Ammon's horn (tissue), 1 donor: Measurements from ENCODE around the gene SERPINA3.

Source experiments
- DNase-seq: peaks from one replicate; pipeline ENCODE4 v3.0.0-alpha.2; 2016; ENCODE audit warnings: low spot score

The SERPINA3 gene

DNA sequence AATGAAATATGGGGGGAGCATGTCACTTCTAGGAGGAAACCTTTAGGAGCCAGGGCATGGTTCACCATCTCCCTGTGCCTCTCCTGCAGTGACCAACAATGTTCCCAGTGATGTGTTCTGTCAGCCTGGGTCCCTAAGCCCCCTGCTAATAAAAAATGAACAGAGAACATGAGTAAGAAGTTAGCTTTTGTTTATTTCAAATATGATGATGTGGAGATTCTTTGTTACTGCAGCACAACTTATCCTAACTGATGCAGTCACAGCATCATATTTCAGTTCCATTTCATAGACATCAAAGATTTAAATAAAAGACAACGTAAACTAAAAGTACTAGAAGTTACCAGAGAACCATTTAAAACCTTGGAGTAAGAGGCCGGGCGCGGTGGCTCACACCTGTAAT, 43.9 kb downstream of the SERPINA3 start:
- DNase-seq = no peak

DNA sequence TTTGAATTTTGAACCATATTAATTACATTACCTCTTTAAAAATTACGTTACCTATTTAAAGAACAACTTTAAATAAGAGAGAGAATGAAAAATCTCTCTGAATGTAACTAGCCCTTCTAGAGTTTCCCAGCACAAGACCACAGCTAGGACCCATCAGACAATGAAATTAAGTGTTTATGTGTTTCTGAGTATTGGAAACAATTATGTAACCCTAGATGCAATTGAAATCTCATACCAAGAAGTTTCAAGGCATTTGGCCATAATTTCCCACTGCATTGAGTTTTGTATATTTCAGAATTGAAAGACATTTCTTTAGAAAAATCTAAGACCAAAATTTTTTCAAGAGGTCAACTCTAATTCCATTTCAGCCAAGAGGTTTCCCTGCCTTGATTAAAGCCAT, 47.1 kb downstream of the SERPINA3 start:
- no peak for DNase-seq

DNA sequence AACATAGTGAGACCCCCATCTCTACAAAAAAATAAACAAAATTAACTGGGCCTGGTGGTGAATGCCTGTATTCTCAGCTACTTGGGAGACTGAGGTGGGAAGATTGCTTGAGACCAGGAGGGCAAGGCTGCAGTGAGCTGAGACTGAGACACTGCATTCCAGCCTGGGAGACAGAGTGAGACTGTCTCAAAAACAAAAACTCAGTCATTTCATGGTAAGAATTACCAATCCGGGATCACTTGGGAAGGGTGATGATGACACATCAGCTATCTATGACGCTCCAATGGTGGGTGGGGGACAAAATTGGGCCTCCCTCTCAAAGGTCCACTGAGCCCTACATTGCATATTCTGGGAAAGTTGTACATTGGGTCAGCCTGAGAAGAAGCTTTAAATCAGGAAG, 47.7 kb downstream of the SERPINA3 start:
- no peak for DNase-seq

DNA sequence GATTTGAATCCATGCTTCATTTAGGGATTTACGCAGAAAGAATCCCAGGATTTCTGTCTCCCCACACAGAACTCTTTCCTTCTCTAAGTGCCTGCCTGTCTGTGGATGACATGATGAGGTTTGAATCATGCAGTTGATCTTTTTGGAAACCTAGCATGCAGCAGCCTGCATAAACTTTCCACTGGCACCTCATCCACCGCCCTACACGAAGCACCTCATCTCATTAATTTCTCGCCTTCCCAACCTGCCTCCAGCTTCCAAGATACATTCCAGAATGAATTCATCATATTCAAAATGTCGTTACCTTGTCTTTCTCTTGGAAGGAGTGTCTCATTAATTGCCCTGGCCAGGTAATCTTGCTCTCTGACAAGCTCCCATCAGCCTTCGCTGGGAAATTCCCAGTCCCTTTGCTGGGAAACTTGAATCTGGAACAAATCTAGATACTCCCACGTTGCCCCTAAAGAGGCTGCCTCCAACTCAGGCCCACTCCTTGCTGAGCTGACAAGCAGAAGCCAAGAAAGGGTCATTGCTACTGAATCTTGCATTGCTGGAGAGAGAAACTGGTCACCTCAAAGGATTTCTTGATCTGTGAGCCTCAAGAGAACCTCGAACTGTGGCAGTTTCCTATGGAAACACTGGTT, 48.2 kb downstream of the SERPINA3 start:
- no peak for DNase-seq

DNA sequence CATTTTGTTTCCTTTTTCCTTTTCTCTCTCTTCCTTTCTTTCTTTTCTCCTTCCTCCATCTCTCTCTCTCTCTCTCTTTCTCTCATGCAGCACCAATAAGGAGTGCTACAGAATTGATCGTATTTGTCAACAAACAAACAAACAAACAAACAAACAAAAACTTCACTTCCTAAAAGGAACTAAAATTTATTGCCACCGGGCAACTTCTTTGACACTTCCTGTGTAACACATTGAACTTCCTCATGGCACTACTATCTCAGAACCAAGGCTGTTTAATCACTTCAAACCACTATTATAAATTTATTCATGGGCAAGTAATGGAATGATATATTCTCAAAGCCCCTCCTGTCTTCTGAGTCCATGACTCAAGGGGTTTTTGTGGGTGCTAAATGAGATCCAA, 51.3 kb downstream of the SERPINA3 start:
- DNase-seq = no peak

DNA sequence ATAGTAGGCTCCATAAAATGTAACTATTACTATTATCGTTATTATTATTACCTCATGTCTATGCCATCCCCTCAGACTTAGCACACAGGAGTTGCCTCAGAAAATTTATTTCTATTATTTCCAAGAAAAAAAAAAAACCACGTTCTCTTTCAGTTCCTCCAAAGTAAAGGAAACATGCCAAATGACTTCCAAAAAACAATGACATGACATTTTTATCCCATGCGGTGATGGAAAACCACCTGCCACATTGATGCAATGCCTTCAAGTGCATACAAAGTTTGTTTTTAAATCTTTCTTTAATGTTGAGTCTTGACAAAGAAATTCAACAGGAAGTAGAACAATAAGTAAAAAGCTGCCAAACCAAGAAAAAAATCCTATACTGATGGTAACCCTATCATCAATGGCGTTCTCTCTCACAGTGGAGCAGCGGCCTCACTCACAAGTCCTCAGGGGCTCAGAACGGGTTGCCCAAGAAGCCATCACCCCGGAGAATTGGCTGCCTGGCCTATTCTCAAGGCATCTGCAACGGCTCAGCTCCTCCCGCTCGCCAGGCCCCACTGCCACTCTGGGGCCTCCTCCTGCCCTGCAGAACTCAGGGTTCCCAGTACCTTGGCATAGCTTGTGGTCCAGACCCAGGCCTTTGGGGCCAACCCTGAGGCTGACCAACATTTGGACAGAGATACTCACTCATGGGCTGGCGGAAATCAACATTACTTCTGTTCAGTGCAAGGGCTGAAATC, 51.9 kb downstream of the SERPINA3 start:
- no peak for DNase-seq

DNA sequence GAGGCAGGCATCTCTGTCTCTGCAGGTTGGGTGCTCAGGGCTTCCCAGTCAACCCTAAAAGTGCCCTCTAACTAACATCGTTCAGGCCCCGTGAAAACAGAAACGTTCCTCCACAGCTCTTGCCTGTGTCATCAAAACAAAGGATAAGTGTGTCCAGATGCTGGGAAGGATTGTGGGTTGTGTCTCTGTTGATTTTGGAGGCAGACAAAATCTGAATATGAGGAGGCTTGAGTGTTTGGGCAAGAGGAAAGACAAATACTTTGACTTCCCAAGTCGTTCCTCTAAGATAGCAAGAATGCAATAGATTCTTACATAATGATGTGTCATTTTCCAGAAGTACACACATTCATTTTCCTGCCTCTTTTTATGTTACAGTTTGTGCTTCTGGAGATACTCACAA, 52.9 kb downstream of the SERPINA3 start:
- DNase-seq = no peak

DNA sequence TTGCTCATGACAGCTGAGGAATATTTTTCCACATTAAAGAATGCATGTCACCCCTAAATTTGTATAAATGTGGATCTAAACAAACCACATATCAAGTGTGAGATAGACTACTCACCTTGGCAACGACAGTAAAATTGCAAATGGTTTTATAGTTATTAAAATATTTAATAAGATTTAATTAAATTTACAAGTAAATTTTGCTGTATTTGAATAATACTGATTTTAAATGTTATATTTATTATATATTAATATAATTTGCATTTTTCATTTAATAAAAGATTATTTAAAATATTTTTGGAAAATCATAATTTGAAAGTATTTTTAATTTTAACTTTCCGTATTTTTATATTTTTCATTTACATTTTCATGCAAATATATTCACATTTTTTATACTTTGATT, 53.4 kb downstream of the SERPINA3 start:
- no peak for DNase-seq

DNA sequence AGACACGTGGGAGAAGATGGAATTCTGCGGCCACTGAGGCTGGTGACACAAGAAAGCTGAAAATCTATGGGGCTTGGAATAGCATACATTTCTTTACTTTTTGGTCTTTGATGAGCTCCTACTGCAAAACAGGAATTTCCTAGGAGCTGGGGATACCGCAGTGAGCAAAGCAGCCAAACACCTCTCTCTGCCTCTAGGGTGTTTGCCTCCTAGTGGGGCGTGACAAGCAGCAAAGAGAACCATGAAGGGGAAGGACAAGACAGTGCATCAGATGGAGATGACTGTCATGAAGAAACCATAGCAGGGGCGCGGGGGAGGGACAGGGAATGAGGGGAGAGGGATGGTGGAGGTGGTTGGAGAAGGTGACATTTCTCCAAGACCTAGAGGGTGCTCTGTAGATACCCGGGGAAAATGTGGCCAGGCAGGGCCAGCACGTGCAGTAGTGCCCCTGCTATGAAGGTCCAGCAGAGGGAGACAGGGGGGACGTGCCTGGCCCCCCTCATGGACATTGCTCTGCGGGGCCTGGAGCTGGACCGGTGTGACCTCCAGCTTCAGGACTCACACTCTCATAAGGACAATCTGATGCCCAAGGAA, 58.6 kb downstream of the SERPINA3 start:
- DNase-seq = no peak

DNA sequence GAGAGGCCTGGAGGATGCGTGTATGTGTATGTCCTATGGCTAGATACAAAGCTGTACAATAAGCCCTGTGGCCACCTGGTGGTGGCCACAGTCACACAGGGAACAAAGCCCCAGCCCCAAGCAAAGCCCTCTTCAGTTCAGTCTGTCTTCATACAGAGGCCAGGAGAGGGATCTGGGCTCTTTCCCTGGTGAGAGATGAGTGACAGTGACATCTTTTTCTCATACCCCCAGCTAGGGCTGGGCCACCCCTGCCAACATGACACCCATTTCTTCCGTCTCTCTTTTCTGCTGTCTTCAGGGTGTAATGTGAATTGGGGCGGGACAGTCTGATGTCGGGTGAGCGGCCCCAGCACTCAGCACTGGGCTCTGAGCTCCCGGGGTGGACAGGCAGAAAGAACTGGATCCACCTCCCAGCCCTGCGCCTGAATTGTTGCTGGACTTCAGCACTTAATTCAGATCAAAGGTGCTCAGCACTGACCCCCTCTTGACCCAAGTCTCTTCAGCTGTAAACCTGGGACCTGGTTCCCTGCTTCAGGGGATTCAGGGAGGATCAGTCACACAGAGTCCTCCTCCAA, 59.8 kb downstream of the SERPINA3 start:
- DNase-seq = no peak

DNA sequence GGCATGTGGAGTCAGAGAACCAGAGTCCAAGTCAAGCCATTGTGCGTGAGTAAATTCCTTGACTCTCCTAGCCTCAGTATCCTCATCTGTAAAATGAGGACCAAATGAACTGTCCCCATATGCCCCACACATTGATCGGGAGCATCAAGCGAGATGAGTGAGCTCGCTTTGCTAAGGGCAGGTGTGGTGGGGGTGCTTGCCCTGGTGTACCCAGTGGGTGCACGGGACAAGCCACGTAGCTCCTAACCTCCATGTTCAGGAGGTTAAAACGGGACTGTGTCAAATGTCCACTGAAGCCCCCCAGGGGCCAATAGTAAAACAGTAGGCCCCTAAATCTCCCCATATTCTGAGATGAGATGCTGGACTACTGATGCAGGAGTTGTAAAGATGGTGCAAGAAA, 60.9 kb downstream of the SERPINA3 start:
- DNase-seq = no peak
